Astrocyte (in vitro differentiated cells and primary cell): Measurements from ENCODE around the gene CRTAP.

Experiments used
- EZH2 ChIP-seq: IDR thresholded peaks from 2 replicates; pipeline ENCODE4 v1.6.1; 2012; ENCODE audit warnings: mild to moderate bottlenecking, low read length, inconsistent platforms; ENCODE audit not compliant: insufficient read depth
- TF ChIP-seq, protein P1 (sequence below): IDR thresholded peaks from 2 replicates; pipeline ENCODE4 v1.5.1; 2011; ENCODE audit warnings: low read depth, mild to moderate bottlenecking, inconsistent platforms, low read length, moderate library complexity; ENCODE audit not compliant: insufficient read depth

DNA sequence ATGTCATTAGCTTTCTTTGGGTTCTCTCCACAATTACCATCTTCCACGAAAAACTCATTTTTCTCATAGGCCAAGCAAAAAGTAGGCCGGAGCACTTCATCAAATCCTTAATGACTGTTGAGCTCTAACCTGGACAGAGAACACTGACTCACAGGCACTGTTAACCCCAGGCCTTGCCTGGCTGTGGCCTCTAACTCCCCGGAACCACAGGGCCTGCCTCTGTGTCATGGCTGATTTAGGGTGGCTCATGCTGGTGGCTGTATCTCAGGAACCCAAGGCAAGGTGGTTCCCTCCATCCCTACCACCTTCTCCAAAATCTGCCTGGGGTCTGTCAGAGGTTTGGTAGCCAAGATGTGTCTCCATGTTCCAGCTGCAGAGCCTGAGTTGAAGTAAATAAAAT is 3.6 kb downstream of the CRTAP start:
- TF ChIP-seq EZH2 = no peak
- TF ChIP-seq, protein P1, sequence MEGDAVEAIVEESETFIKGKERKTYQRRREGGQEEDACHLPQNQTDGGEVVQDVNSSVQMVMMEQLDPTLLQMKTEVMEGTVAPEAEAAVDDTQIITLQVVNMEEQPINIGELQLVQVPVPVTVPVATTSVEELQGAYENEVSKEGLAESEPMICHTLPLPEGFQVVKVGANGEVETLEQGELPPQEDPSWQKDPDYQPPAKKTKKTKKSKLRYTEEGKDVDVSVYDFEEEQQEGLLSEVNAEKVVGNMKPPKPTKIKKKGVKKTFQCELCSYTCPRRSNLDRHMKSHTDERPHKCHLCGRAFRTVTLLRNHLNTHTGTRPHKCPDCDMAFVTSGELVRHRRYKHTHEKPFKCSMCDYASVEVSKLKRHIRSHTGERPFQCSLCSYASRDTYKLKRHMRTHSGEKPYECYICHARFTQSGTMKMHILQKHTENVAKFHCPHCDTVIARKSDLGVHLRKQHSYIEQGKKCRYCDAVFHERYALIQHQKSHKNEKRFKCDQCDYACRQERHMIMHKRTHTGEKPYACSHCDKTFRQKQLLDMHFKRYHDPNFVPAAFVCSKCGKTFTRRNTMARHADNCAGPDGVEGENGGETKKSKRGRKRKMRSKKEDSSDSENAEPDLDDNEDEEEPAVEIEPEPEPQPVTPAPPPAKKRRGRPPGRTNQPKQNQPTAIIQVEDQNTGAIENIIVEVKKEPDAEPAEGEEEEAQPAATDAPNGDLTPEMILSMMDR = no peak
